Measurements from ENCODE around the gene IFI27L1. TPM values are rescaled to one million over a fixed set of nuclear protein-coding genes. Genes with fewer than 3 reads are reported as not detected.

IFI27L1 gene
- total and polyA plus RNA-seq, 2 of the 13 experiments (the other 11 are each of a cell fraction or from before 2014, with no cell fraction given): 11.9 to 19.0 TPM

DNA sequence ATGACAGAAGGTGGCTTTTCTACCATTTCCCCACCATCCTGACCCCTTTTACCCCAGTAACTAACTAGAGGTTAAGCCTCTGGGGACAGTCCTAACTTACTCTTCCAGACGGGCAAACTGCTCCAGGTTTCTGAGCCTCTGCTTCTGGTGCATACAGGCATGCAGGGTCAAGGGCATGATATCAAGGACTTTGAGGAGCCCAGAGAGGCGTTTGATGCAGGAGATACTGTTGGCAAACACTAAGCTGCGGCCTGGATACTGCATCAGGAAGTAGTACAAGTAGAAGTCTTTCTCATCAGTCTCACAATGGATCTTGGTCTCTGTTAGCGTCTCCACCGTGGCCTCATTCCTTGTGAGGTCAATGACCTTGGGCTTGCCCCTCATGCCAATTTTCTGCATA lies 21.1 kb upstream of the IFI27L1 start (continued):
- TF ChIP-seq, protein P1, sequence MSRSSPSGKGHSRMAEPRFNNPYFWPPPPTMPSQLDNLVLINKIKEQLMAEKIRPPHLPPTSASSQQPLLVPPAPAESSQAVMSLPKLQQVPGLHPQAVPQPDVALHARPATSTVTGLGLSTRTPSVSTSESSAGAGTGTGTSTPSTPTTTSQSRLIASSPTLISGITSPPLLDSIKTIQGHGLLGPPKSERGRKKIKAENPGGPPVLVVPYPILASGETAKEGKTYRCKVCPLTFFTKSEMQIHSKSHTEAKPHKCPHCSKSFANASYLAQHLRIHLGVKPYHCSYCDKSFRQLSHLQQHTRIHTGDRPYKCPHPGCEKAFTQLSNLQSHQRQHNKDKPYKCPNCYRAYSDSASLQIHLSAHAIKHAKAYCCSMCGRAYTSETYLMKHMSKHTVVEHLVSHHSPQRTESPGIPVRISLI (CRISPR knock-in tag; IDR thresholded peaks at IDR 0.05; ENCODE audit: borderline replicate concordance): peak; percentile 29; the same call in 1 of the 2 replicates
- TF ChIP-seq ZBTB40 (IDR thresholded peaks at IDR 0.05) (no peak), ZBTB40 (CRISPR knock-in tag; IDR thresholded peaks at IDR 0.05) (no peak), KDM1A (CRISPR knock-in tag; IDR thresholded peaks at IDR 0.05) (no peak), RORA (CRISPR knock-in tag; IDR thresholded peaks at IDR 0.05) (no peak), ZBTB7B (CRISPR knock-in tag; IDR thresholded peaks at IDR 0.05) (no peak), FOXA1 (IDR thresholded peaks at IDR 0.05) (no peak), FOXA1 (CRISPR knock-in tag; IDR thresholded peaks at IDR 0.05) (no peak), ZKSCAN8 (CRISPR knock-in tag; IDR thresholded peaks at IDR 0.05; ENCODE audit: borderline replicate concordance) (no peak), FOXA3 (CRISPR knock-in tag; IDR thresholded peaks at IDR 0.05) (peak; percentile 30; the same call in 1 of the 2 replicates), TFDP1 (CRISPR knock-in tag; IDR thresholded peaks at IDR 0.05; ENCODE audit: borderline replicate concordance) (no peak), MLLT10 (CRISPR knock-in tag; IDR thresholded peaks at IDR 0.05) (no peak), REPIN1 (CRISPR knock-in tag; IDR thresholded peaks at IDR 0.05; ENCODE audit: borderline replicate concordance, low read depth) (peak; percentile 57; the same call in 1 of the 2 replicates), JUNB (CRISPR knock-in tag; IDR thresholded peaks at IDR 0.05; ENCODE audit: borderline replicate concordance) (no peak), ZNF234 (CRISPR knock-in tag; conservative IDR thresholded peaks at IDR 0.05) (no peak)
- TF ChIP-seq, protein P2, sequence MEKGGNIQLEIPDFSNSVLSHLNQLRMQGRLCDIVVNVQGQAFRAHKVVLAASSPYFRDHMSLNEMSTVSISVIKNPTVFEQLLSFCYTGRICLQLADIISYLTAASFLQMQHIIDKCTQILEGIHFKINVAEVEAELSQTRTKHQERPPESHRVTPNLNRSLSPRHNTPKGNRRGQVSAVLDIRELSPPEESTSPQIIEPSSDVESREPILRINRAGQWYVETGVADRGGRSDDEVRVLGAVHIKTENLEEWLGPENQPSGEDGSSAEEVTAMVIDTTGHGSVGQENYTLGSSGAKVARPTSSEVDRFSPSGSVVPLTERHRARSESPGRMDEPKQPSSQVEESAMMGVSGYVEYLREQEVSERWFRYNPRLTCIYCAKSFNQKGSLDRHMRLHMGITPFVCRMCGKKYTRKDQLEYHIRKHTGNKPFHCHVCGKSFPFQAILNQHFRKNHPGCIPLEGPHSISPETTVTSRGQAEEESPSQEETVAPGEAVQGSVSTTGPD (CRISPR knock-in tag; IDR thresholded peaks at IDR 0.05): no peak
- TF ChIP-seq, protein P3, sequence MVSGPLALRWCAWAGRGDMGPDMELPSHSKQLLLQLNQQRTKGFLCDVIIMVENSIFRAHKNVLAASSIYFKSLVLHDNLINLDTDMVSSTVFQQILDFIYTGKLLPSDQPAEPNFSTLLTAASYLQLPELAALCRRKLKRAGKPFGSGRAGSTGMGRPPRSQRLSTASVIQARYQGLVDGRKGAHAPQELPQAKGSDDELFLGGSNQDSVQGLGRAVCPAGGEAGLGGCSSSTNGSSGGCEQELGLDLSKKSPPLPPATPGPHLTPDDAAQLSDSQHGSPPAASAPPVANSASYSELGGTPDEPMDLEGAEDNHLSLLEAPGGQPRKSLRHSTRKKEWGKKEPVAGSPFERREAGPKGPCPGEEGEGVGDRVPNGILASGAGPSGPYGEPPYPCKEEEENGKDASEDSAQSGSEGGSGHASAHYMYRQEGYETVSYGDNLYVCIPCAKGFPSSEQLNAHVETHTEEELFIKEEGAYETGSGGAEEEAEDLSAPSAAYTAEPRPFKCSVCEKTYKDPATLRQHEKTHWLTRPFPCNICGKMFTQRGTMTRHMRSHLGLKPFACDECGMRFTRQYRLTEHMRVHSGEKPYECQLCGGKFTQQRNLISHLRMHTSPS (CRISPR knock-in tag; IDR thresholded peaks at IDR 0.05; ENCODE audit: low read depth): no peak
